Pancreas (tissue), 10 donors: ENCODE data around the gene NASP. TPM values are rescaled to one million over a fixed set of nuclear protein-coding genes. Genes with fewer than 3 reads are reported as not detected.

Source experiments
- ATAC-seq, 4 donors: fragments of 200-7000 bp; cut with Tn5 transposase; one replicate each; pipeline versions ENCODE4 v1.8.0 to v1.9.1; 2020; ENCODE audit warnings: mild to moderate bottlenecking in 4 of 4, moderate library complexity in 4 of 4
- DNase-seq, 6 donors: peaks; one replicate each; pipeline ENCODE4 v3.0.0-alpha.2; 2020
- FAIRE-seq: peaks from 2 replicates; lab custom pipeline; 2012; peaks lifted over from hg19 to GRCh38; lab: Jason Lieb, UNC
- H3K27ac ChIP-seq, 4 donors: fragments of 200-600 bp; sonication (generic); 1 replicate in 3 of 4; 2 replicates in 1 of 4; pipeline versions ENCODE4 v1.5.0 to v1.8.0; 2020
- H3K27me3 ChIP-seq, 4 donors: fragments of 200-600 bp; one replicate each; pipeline ENCODE4 v1.8.0; 2021
- H3K36me3 ChIP-seq, 3 donors: fragments of 200-600 bp; sonication (generic) in 1 of 3; one replicate each; pipeline versions ENCODE4 v1.5.0 to v1.8.0; 2020 to 2021
- H3K4me1 ChIP-seq, 3 donors: fragments of 200-600 bp; one replicate each; pipeline ENCODE4 v1.8.0; 2021
- H3K4me3 ChIP-seq, 4 donors: fragments of 200-600 bp; sonication (generic) in 2 of 4; one replicate each; pipeline versions ENCODE4 v1.5.0 to v1.8.0; 2020 to 2021
- H3K9me3 ChIP-seq, 4 donors: fragments of 200-600 bp; one replicate each; pipeline ENCODE4 v1.8.0; 2021
- CTCF ChIP-seq, 4 donors: fragments of 200-600 bp; sonication (generic) in 3 of 4; IDR thresholded peaks; one replicate each; pipeline versions ENCODE4 v1.5.0 to v1.8.0; 2021; ENCODE audit warnings: antibody characterized with exemption in 4 of 4
- WGBS, 2 donors: extraction: QIAGEN DNeasy Blood & Tissue Kit; methylation state at CpG; one replicate each; pipeline ENCODE4 v1.1.7; 2013; 5-methylcytosine and 5-hydroxymethylcytosine counted together
- intact Hi-C, 3 donors: fragments of 100-400 bp; cut with DNase I; formaldehyde crosslinking; loops; one replicate each; pipeline versions ENCODE4 v1.11.1 to v1.14.2; 2022
- polyA plus RNA-seq, 2 donors: library from polyadenylated mRNA; stranded (reverse); fragments of 200-250 nt; gene quantifications; one replicate each; pipeline ENCODE4 v1.2.3, GENCODE V29; 2013
- total RNA-seq, 6 donors: library from RNA; stranded (reverse); fragmentation: NEBNext Ultra II Directional in 4 of 6; extraction: Animal tissue kit (Norgen Biotek cat#: 25700) in 4 of 6; gene quantifications; one replicate each; pipeline versions ENCODE4 v1.2.1 to v1.2.4, GENCODE V29; 2021 to 2023
- donor health status: healthy with polysubstance abuse.
- donor health status: DM: no; HTN: no; CAD: no; lungs with moderate emphysema.
- donor health status: DM: no; HTN: no; CAD: no.
- donor health status: control.
- donor health status: control.
- donor health status: Bipolar disorder and iron deficiency.
- donor health status: DM: yes; HTN: yes; CAD: no.
- donor health status: DM: no; HTN: no; CAD: no.
- donor health status: DM: no; HTN: no; CAD: no.
- donor health status: DM: yes; HTN: yes; CAD: no.

The NASP gene
- total and polyA plus RNA-seq, 8 donors, result 14.5 to 113 (median 25.3) TPM

- WGBS, 2 donors, result 79 to 89% methylated on average over 8 of the region's 8 CpGs
- Histone ChIP-seq H3K36me3 (peaks cover 0 to 32% (median 30%) of the 10 kb centered on the region in 3 donors), H3K27me3 (no peaks in the 10 kb centered on the region), H3K4me3 (no peak overlapping the region), H3K27ac (no peak overlapping the region), H3K4me1 (no peaks in the 10 kb centered on the region), H3K9me3 (no peaks in the 10 kb centered on the region)
- ATAC-seq (no peak), FAIRE-seq (no peak), DNase-seq (no peak)
- intact Hi-C loops, result no loop called here
- TF ChIP-seq CTCF (IDR thresholded peaks at IDR 0.05), result no peak
Measured at GRCh38 chr1:45612941-45613579, 29.2 kb downstream of the NASP start.

- Histone ChIP-seq H3K27me3 (no peaks in the 10 kb centered on the region), H3K4me3 (no peak overlapping the region), H3K27ac (no peak overlapping the region), H3K36me3 (peaks cover 0 to 32% (median 30%) of the 10 kb centered on the region in 3 donors), H3K9me3 (no peaks in the 10 kb centered on the region), H3K4me1 (no peaks in the 10 kb centered on the region)
- 87 to 93% methylated on average over 1 of the region's 1 CpG for WGBS, 2 donors
- ATAC-seq, result no peak
- FAIRE-seq, result no peak
- no peak for TF ChIP-seq CTCF (IDR thresholded peaks at IDR 0.05)
- no peak for DNase-seq
- intact Hi-C loops, result no loop called here
Measured at GRCh38 chr1:45615885-45616284, 32.0 kb downstream of the NASP start.

GRCh38 chr1:45617618-45618017, 33.8 kb downstream of the NASP start:
- H3K27ac ChIP-seq, result no peak overlapping the region
- WGBS, 2 donors, result 74 to 80% methylated on average over 4 of the region's 4 CpGs
- no peaks in the 10 kb centered on the region for H3K9me3 ChIP-seq
- no peak for DNase-seq
- TF ChIP-seq CTCF (IDR thresholded peaks at IDR 0.05), result no peak
- no peak for FAIRE-seq
- intact Hi-C loops, result no loop called here
- peaks cover 0 to 32% (median 30%) of the 10 kb centered on the region in 3 donors for H3K36me3 ChIP-seq
- no peaks in the 10 kb centered on the region for H3K4me1 ChIP-seq
- no peak for ATAC-seq
- H3K27me3 ChIP-seq, result no peaks in the 10 kb centered on the region
- no peak overlapping the region for H3K4me3 ChIP-seq

GRCh38 chr1:45619149-45619921, 35.5 kb downstream of the NASP start:
- TF ChIP-seq CTCF (IDR thresholded peaks at IDR 0.05), result no peak
- WGBS, 2 donors, result 65 to 77% methylated on average over 8 of the region's 8 CpGs
- ATAC-seq (no peak), DNase-seq (no peak), FAIRE-seq (no peak)
- Histone ChIP-seq H3K4me1 (no peaks in the 10 kb centered on the region), H3K9me3 (no peaks in the 10 kb centered on the region), H3K4me3 (no peak overlapping the region), H3K27ac (no peak overlapping the region), H3K36me3 (peaks cover 0 to 38% (median 36%) of the 10 kb centered on the region in 3 donors), H3K27me3 (no peaks in the 10 kb centered on the region)
- intact Hi-C loops, result no loop called here
